NCI-H1930 (cell line): ENCODE data around the gene LEP.
"Not testable (repeated sequence)": the region's sequence is repeated elsewhere in the genome, so short reads cannot be mapped to it uniquely, and the experiment has no call there.

Experiments
- DNase-seq, 2 experiments: peaks; one replicate each; lab custom pipeline; 2025; lab: John Stamatoyannopoulos, UW

The LEP gene

GRCh38 chr7:128274246-128274883 is 33.3 kb downstream of the LEP start:
- DNase-seq: no peak

GRCh38 chr7:128274884-128275603 is 34.0 kb downstream of the LEP start:
- DNase-seq: no peak

GRCh38 chr7:128275681-128276080 is 34.6 kb downstream of the LEP start:
- no peak for DNase-seq

GRCh38 chr7:128278366-128278765 is 37.3 kb downstream of the LEP start:
- DNase-seq: no peak

GRCh38 chr7:128279124-128279713 is 38.1 kb downstream of the LEP start:
- DNase-seq: no peak

- DNase-seq: not testable (repeated sequence)
Measured at GRCh38 chr7:128280451-128280850, 39.4 kb downstream of the LEP start.

- DNase-seq: no peak
Measured at GRCh38 chr7:128281605-128282380, 40.7 kb downstream of the LEP start.

- DNase-seq: no peak
Measured at GRCh38 chr7:128284102-128284501, 43.0 kb downstream of the LEP start.

GRCh38 chr7:128287556-128287955 is 46.5 kb downstream of the LEP start:
- DNase-seq: no peak

GRCh38 chr7:128298004-128298403 is 56.9 kb downstream of the LEP start:
- DNase-seq: not testable (repeated sequence)

- DNase-seq: no peak
Measured at GRCh38 chr7:128299109-128299607, 58.1 kb downstream of the LEP start.

- no peak for DNase-seq
Measured at GRCh38 chr7:128302139-128302538, 61.1 kb downstream of the LEP start.

- no peak for DNase-seq
Measured at GRCh38 chr7:128303133-128303532, 62.1 kb downstream of the LEP start.

- no peak for DNase-seq
Measured at GRCh38 chr7:128303643-128304042, 62.6 kb downstream of the LEP start.

- DNase-seq: no peak
Measured at GRCh38 chr7:128304212-128304611, 63.1 kb downstream of the LEP start.

GRCh38 chr7:128307061-128307460 is 66.0 kb downstream of the LEP start:
- no peak for DNase-seq
